T follicular helper cell (primary cell): Measurements from ENCODE around the gene FAM174C.
A peak's percentile ranks its signal among the peaks of the same experiment; 100 is the strongest.

Experiments used
- DNase-seq: peaks from one replicate; pipeline ENCODE4 v3.0.0-alpha.2; 2020; ENCODE audit warnings: low read depth

The FAM174C gene

DNA sequence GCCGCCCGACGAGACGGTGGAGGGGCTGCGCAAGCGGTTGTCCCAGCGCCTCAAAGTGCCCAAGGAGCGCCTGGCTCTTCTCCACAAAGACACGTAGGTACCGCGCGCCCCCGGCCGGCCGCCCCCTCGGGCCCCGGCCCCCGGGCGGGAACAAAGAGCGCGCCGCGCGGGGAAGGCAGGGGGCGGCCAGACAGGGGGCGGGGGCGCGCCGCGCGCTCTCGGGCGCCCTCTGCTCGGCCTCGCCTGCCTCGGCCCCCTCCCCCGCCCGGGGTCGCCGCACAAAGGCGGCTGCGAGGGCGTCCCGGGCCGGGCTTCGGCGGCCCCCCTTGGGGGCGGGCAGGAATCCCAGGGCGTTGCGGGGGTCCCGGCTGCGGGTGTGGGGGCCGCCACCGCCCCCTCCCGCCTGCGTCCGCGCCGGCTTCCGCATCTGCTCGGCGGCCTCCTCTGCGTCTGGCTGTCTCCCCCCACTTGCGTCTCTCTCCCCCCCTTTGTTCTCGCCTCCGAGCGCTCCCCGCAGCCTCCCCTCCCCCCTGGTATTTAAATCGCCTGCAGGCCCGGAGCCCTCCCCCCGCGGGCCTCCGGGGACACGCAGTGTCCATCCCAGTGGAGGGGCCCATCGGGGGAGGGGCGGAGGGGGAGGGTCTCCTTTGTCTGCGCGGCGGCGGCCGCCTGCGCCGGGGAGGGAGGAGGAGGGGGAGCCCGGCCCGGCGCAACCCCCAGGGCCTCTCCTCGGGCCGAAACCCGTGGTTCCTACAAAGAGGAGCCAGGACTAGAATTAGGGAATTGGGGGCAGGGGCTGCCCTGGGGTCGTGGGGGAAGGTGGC lies 24.7 kb upstream of the FAM174C start:
- peak; percentile 59 for DNase-seq

- DNase-seq: peak; percentile 63
Observed at GRCh38 chr19:1251330-1252220, 23.8 kb upstream of the FAM174C start.

GRCh38 chr19:1252221-1252820 lies 23.0 kb upstream of the FAM174C start:
- no peak for DNase-seq

- peak; percentile 63 for DNase-seq
Observed at GRCh38 chr19:1252821-1253513, 22.4 kb upstream of the FAM174C start.

DNA sequence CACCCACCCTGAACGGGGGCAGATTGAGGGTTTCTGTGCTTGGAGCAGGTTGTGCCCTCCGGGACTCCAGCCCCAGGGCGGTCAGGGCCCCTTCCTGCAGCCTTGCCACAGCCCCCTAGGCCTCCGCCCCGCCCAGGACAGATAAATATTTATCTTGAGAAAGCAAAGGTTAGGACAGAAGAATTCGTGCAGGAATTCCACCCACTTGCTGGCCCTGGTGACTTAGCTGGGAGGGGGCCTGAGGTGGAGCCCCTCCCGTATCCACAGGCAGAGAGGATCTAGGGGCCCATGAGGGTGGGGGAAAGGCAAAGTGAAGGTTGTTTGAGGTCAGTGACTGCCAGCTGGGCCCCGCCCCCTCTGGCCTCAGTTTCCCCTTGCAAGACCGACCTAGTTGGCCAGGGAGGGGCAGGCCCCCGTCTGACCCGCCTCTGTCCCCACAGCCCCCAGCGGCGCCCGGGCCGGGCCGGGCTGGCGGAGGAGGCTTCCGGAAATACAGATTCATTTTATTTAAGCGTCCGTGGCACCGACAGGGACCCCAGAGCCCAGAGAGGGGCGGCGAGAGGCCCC lies 21.7 kb upstream of the FAM174C start:
- DNase-seq: no peak

- no peak for DNase-seq
Observed at GRCh38 chr19:1254081-1254527, 21.2 kb upstream of the FAM174C start.

GRCh38 chr19:1254530-1255185 lies 20.7 kb upstream of the FAM174C start:
- DNase-seq: no peak

DNA sequence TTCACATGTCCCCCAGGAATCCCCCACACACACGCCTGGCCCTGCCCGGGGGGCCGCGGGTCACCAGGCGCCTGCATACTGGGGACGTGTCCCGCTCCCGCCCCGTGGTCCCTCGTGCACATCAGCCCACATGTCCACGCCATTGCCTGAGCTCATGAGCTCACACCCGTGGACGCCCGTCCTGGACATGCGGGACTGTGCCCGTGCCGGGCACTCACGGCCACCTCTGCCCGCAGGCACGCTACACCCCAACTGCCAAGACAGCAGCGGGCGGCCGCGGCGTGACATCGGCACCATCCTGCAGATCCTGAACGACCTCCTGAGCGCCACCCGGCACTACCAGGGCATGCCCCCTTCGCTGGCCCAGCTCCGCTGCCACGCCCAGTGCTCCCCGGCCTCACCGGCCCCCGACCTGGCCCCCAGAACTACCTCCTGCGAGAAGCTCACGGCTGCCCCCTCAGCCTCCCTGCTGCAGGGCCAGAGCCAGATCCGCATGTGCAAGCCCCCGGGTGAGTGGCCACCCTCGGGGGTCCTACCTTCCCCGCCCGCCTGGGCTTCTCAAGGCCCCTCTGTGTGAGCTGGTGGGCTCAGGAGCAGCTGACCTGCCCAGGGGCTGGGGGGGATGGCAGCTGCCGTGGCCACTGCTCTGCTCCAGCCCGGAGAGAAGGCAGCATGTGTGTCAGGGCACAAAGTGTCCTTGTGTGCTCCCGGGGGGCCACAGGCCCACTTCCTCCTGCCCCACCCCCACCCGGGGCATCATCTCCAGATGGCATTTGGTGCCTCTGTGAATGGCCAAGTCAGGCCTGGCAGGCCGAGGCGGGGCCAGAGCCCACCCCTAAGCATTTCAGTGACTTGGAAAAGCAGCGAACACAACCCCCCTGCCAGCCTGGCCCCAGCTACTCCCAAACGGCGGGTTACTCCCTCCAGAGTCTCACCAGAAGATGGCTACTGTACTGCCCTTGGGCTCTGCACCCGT lies 19.9 kb upstream of the FAM174C start:
- no peak for DNase-seq

DNA sequence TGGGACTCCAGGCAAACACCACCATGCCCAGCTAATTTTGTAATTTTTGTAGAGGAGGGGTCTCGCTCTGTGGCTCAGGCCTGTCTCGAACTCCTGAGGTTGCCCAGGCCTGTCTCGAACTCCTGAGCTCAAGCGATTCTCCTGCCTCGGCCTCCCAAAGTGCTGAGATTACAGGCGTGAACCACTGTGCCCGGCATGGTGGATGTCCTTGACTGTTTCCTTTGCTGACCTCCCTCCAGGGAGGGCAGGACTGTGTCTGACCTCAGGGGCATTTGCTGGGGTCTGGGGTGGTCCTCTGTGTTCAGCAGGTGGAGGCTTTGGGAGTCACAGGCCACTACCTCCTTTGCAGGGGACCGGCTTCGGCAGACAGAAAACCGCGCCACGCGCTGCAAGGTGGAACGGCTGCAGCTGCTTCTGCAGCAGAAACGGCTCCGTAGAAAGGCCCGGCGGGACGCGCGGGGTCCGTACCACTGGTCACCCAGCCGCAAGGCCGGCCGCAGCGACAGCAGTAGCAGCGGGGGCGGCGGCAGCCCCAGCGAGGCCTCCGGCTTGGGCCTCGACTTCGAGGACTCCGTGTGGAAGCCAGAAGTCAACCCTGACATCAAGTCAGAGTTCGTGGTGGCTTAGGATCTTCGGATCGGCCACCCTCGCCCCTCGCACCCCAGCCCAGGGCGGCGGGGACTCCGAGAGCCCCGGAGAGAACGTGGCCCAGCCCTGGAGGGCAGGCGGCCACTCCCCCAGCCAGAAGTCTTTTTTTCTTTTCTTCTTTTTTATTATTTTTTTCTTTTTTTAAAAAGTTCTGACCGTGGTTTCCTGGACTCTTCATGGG lies 18.5 kb upstream of the FAM174C start:
- no peak for DNase-seq

DNA sequence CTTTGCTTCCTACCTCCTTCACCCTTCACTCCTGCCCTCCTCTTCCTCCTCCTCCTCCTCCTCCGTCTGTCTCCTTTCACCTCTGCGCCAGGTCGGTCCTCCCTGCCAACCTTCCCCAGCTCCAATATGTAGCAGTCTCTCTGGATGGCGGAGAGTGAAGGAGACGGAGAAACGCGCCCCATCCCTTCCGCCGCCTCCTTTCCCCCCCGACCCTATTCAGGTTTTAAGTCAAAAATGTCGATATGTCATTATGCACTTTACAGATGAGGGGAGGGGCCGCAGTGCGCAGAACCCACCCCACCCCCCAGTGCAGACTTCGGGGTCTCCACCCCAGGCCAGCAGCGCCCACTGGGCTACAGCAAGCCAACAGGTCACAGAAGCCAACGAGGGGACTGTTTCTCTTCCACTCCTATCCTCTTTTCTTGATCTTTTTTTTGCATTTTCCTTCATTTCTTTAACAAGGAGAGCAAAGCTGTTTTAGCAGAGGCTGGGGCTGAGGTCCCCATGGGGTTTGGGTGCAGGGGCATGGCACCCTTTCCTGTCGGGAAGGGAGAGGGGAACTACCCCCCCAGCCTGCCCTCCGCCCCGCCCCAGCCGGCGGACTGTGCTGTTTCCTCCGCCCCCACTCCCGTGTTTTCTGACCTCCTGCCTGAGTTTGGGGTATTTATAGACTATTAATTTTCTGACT lies 17.7 kb upstream of the FAM174C start:
- no peak for DNase-seq

GRCh38 chr19:1258163-1258492 lies 17.2 kb upstream of the FAM174C start:
- DNase-seq: no peak

- no peak for DNase-seq
Observed at GRCh38 chr19:1258707-1259205, 16.6 kb upstream of the FAM174C start.

DNA sequence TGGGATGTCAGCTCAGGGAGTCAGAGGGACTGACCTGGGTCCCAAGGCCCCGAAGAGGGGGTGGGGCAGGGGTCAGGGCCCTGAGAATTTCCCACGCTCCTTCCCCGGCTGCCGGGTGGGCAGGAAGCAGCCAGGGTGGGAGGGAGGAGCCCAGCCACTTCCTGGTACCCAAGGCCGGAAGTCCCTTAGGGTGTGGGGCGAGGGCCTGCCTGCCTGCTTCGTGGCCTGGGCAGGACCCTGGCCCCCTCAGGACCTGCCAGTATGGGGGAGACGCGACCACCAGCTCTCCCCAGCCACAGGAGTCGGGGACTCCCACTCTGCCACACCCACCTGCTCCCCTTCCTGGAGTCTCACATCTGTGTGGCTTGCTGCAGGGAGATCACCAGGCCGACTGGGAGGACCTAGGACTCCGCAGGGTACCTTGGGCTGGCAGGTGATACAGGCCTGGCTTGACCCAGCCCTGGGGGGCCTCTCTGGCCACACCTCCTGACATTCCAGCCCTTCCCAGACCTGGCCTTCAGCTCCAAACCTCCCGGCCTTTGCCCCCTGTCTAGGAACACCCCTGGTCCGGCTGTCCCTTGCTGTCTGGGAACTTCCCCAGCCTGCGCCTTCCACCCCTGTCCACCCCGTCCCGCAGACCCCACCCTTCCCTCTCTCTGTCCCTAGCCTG lies 16.0 kb upstream of the FAM174C start:
- DNase-seq: no peak

GRCh38 chr19:1259876-1260748 lies 15.2 kb upstream of the FAM174C start:
- DNase-seq: no peak

DNA sequence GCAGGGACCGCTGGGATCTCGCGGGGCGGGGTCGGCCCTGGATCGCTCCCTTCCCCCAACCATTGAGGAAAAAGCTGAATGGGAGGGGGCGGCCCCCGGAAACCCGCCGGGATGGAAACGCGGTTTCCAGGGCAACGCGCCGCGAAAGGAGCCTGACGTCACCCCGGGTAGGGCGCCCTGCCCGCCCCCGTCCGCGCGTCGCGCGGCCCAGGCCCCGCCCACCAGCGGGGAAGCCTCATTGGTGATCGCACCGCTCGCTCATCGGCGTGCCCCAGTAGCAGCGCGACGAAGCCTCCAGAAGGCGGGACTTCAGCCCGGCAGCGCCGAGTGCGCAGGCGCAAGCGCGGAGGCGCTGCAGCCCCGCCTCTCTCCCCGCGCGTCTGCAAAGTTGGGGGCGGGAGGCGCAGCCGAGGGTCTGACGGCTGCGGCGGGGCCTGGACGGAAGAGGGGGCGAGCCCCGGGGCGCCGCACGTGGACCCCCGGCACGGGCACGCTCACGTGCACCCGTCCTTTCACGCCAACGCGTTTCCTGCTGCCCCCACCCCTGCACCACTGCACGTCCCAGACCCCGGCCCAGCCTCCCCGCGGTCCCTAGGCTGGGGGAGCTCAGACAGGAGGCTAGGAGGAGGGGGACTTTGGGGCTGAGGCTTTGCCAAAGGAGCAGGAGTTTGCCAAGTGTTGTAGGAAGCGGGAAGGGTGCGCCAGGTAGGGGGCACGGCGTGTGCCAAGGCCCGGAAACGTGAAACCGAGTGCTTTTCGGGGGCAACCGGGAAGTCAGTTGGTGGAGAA lies 14.4 kb upstream of the FAM174C start:
- DNase-seq: peak; percentile 97

DNA sequence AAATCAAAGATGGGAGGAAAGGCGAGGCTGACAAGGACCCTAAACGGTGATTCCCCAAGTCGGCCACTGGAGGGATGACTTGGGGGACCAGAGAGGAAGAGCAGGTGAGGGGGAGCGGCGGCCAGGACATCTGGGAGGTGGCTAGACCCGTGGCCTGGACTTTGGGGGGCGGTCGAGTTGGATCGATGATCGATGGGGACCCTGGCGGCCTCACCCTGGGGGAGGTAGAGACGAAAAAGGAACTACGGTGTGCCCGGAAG lies 13.9 kb upstream of the FAM174C start:
- DNase-seq: no peak
